Stimulated activated CD8-positive, alpha-beta memory T cell treated with anti-CD3 and anti-CD28 coated beads, Interleukin-2, amount 100 ng/mL, for 48 hours (primary cell): ENCODE measurements around the gene TRIM4.
"Not testable (repeated sequence)": the region's sequence is repeated elsewhere in the genome, so short reads cannot be mapped to it uniquely, and the experiment has no call there.

Source experiments
- DNase-seq, 2 donors: peaks; one replicate each; pipeline ENCODE4 v3.0.0-alpha.2; 2020; ENCODE audit warnings: low read depth in 2 of 2

The TRIM4 gene, protein sequence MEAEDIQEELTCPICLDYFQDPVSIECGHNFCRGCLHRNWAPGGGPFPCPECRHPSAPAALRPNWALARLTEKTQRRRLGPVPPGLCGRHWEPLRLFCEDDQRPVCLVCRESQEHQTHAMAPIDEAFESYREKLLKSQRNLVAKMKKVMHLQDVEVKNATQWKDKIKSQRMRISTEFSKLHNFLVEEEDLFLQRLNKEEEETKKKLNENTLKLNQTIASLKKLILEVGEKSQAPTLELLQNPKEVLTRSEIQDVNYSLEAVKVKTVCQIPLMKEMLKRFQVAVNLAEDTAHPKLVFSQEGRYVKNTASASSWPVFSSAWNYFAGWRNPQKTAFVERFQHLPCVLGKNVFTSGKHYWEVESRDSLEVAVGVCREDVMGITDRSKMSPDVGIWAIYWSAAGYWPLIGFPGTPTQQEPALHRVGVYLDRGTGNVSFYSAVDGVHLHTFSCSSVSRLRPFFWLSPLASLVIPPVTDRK

DNA sequence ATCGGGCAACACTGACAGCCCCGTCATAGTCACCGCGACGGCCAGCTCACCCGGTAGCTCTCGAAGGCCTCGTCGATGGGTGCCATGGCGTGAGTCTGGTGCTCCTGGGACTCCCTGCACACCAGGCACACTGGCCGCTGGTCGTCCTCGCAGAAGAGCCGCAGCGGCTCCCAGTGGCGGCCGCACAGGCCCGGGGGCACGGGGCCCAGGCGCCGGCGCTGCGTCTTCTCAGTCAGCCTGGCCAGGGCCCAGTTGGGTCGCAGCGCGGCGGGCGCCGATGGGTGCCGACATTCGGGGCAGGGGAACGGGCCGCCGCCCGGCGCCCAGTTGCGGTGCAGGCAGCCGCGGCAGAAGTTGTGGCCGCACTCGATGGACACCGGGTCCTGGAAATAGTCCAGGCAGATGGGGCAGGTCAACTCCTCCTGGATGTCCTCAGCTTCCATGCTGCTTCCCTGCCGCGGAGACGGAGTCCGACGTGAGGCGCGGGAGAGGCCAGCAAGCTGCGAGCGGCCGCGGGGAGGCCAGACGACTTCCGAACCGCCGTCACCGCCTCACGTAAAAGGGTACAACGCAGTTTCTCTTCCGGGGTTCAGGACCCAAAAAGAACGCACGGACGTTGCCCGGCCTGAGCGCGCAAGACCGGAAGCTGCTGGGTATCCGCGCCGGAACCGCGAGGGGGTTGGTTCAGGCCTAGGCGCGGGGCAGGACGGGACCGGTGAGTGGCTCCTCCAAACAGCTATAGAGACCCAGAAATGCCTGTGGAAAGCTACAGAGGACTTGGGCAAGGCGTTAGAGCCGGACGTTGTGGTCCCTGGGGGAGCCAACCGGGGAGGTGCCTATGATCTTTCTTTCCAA is at the start of gene TRIM4:
TSS of gene TRIM4 (minus strand) at position 572 of the 855 bp plus-strand sequence. CDS start at position 443, 129 bp downstream.
- peak; percentile 87 to 89 for DNase-seq

GRCh38 chr7:99958564-99959227 is 39.4 kb upstream of the TRIM4 start:
- DNase-seq, result no peak

GRCh38 chr7:99955247-99955646 is 35.9 kb upstream of the TRIM4 start:
- no peak for DNase-seq

DNA sequence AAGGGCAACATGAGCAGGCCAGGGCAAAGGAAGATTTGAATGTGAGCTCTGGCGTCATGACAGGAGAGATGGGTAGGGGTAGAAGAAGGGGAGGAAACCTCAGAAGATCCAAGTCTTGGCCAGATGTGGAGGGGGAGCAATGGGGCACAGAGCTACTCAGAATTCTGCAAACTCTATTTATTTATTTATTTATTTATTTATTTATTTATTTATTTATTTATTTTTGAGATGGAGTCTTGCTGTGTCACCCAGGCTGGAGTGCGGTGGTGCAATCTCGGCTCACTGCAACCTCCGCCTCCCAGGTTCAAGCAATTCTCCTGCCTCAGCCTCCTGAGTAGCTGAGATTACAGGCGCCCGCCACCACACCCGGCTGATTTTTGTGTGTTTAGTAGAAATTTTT is 35.3 kb upstream of the TRIM4 start:
- not testable (repeated sequence) for DNase-seq

DNA sequence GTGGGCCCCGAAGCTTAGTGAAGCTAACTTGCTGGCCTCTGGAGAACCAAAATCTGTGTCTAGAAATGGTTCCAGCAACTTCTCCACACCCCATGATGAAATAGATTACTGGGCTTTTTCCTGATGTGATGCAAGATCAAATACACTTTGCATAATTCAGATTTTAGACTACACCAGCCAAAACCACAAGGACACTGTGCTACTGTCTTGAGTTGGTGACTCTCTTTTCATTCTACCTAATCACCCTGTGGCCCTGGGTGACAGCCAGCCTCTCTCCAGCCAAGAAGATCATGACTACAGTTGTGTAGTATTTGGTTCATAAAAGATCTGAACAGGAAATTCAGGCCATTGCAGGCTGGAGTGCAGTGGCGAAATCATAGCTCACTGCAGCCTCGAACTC is 34.3 kb upstream of the TRIM4 start:
- DNase-seq, result no peak

DNA sequence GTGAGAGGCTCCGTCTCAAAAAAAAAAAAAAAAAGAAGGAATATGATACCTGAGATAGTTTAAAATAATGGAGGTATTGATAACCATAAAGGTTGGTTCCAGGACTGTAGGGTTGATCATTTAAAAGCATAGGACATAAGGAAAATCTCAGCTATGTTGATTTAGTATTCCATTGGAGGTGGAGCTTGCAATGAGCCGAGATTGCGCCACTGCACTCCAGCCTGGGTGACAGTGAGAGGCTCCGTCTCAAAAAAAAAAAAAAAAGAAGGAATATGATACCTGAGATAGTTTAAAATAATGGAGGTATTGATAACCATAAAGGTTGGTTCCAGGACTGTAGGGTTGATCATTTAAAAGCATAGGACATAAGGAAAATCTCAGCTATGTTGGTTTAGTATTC is 33.3 kb upstream of the TRIM4 start:
- DNase-seq, result not testable (repeated sequence)

- not testable (repeated sequence) for DNase-seq
Measured at GRCh38 chr7:99950819-99951218, 31.5 kb upstream of the TRIM4 start.

DNA sequence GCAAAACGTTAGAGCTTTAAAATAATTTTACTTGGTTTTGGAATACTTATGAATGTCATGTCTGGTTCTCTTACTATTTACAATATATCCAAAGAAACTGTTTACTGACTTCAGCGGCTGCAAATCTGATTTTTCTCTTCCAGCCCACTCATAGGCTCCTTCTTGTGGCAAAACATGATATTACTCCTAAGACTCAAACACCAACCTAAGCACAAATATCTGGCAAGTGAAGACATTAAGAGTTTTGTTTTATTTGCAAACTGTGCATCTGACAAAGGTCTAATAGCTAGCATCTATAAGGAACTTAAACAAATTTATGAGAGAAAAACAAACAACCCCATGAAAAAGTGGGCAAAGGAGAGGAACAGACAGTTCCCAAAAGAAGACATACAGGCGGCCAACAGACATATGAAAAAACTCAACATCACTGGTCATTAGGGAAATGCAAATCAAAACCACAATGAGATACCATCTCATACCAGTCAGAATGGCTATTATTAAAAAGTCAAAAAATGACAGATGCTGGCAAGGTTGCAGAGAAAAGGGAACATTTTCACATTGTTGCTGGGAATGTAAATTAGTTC is 30.4 kb upstream of the TRIM4 start:
- no peak for DNase-seq

GRCh38 chr7:99947608-99948007 is 28.3 kb upstream of the TRIM4 start:
- DNase-seq, result no peak

- no peak for DNase-seq
Measured at GRCh38 chr7:99944497-99945070, 25.3 kb upstream of the TRIM4 start.

- DNase-seq, result no peak
Measured at GRCh38 chr7:99943641-99944496, 24.5 kb upstream of the TRIM4 start.

GRCh38 chr7:99938296-99938695 is 19.0 kb upstream of the TRIM4 start:
- no peak for DNase-seq

- DNase-seq, result not testable (repeated sequence)
Measured at GRCh38 chr7:99935009-99935408, 15.7 kb upstream of the TRIM4 start.

DNA sequence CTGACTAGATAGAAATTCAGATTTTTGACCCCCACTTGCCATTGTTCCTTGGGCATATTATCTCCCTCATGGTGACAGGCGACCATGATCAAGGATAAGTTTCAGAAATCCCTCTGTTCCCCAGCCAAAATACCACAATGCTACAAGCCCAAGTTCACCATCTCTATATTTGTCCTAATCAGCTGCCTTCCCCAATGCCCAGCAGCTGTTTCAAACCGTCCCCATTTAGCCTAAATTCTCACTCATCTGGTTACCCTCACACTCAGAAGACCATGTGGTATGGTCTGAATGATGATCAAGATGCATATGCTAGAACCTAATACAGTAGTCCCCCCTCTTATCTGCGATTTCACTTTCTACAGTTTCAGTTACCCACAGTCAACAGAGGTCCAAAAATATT is 11.0 kb upstream of the TRIM4 start:
- DNase-seq, result no peak

- no peak for DNase-seq
Measured at GRCh38 chr7:99929730-99930053, 10.4 kb upstream of the TRIM4 start.

DNA sequence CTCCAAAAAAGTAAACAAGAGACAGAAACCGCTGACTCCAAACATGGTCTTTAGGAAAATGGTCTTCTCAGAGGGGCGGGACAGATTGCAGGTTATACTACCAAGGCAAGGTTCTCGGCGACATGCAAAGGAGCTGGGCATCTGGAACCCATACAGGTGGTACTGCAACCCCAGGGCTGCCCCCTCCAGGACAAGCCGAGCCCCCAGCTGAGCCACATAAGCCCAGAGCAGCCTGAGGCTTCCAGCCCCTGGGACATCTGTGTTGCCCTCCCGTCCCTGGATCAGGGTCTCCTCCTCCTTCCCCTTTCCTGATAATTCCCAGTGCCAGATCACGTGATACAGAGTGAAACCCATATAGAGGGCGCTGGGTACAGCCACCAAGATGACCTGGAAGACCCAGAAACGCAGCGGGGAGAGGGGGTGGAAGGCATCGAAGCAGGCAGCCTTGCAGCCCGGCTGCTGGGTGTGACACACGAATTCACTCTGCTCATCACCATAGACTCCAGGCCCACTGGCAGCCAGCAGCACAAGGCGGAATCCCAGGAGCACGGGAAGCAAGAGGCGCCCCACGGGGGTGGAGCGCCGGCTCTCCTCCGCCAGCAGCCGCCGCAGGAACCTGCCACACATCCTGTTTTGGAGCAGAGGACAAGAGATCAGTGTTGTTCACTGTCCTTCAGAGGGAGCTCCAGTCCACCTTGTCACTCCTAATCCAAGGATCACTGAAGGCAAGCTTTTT is 9.8 kb upstream of the TRIM4 start, which contains the start of gene GJC3:
TSS of gene GJC3 (minus strand) at position 627 of the 736 bp plus-strand sequence. CDS start at position 627, 0 bp downstream.
- peak in 1 of 2 donors; percentile 16 for DNase-seq

GRCh38 chr7:99928188-99928587 is 8.9 kb upstream of the TRIM4 start:
- no peak for DNase-seq

DNA sequence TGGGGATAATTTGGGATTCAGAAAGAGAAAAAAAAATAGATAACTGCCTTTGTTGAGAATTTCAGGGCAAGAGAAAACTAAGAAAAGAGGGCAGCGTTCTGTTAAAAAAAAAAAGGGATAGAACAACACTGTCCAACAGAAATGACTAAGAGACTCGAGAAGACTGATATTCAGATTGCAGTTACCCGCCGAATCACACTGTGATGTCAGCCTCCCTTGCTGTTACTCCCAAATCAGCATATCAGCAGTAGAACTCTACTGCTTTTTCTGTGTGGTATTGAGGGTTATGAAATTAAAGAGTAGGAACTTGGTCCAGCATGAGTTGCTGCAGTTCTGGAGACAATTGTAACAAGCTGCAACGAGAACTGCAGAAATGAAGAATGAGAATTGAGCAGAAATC is 8.2 kb upstream of the TRIM4 start:
- no peak for DNase-seq

GRCh38 chr7:99926321-99926720 is 7.0 kb upstream of the TRIM4 start:
- DNase-seq, result no peak

DNA sequence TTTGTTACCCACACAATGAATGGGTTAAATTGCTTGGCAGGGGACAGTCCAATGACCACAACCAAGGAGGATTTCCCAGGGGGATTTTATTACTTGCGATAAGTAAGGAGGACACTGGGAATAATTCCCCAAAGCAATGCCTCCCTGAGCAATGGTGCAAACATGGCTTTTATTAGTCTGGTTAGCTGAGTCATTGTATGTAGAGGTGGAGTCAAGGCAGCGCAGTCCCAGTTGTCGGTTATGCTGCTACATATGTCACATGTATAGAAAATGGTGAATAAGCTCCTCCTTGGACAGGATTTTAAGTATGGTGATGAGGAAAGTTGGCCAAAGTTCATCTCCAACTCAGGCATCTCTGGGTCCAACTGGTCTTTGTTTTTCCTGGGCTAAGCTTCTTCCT is 3.9 kb upstream of the TRIM4 start:
- DNase-seq, result no peak
